Endothelial cell of umbilical vein (primary cell): ENCODE measurements around the gene SPAST.

Experiments used
- CTCF ChIP-seq, 2 donors: IDR thresholded peaks; 1 replicate in 1 of 2; 2 replicates in 1 of 2; pipeline ENCODE4 v1.5.1; 2011; ENCODE audit warnings: low read length in 2 of 2, mild to moderate bottlenecking in 2 of 2, moderate library complexity in 2 of 2, control low read depth in 1 of 2, inconsistent platforms in 1 of 2, low read depth in 1 of 2; ENCODE audit not compliant: insufficient read depth in 1 of 2; ENCODE audit errors: extremely low read depth in 1 of 2
- EZH2 ChIP-seq: IDR thresholded peaks from 2 replicates; pipeline ENCODE4 v1.6.1; 2012; ENCODE audit warnings: borderline replicate concordance, low read depth, mild to moderate bottlenecking, moderate library complexity, low read length, inconsistent platforms; ENCODE audit not compliant: severe bottlenecking
- POLR2A ChIP-seq: IDR thresholded peaks from 2 replicates; pipeline ENCODE4 v1.6.1; 2012; ENCODE audit warnings: low read depth, mild to moderate bottlenecking, control low read depth, low read length

- TF ChIP-seq POLR2A: no peak
- TF ChIP-seq CTCF (IDR thresholded peaks at IDR 0.05; ENCODE audit: extremely low read depth in 1 of 2, insufficient read depth in 1 of 2, low read depth in 1 of 2, low read length in 2 of 2): no peak
- TF ChIP-seq EZH2: no peak
These were observed 32.3 kb downstream of the SPAST start for GRCh38 chr2:32095671-32096070.
